ENCODE measurements around the gene BMI1.

DNA sequence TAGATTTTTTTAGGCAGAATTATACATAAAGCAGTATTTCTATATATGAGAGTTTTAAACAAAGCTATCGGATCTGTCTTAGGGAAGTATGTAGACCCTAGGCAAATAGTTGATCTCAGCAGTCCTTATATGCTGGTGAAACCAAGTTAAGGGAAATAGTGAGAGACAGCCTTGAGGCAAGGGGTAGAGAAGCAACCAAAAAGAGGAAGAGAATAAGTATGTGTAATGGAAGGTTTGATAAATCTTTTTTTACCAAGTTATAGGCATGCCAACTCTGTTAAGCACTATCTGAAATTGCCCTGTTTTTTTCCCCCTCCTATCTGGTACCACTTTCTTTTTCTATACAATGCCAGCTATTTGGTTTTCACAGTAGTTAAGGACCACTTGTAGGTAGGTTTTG, 44.3 kb downstream of the BMI1 start:
- TF ChIP-seq EZH2phosphoT487 (IDR thresholded peaks at IDR 0.05) (no peak), CTCF (IDR thresholded peaks at IDR 0.05) (no peak)
